H9 (cell line): ENCODE measurements around the gene CCSER1. TPM values are rescaled to one million over a fixed set of nuclear protein-coding genes. Genes with fewer than 3 reads are reported as not detected.

Experiments used
- DNase-seq: peaks from one replicate; pipeline ENCODE4 v3.0.0-alpha.2; 2017
- H2AFZ ChIP-seq: one replicate; pipeline ENCODE4 v1.6.1; 2013; ENCODE audit warnings: mild to moderate bottlenecking, low read length, control low read depth, moderate library complexity
- H2AK5ac ChIP-seq: 2 replicates; pipeline ENCODE4 v1.6.1; 2013; ENCODE audit warnings: low read length, control low read depth, mixed read lengths; ENCODE audit not compliant: insufficient read length
- H2BK120ac ChIP-seq: one replicate; pipeline ENCODE4 v1.6.1; 2013; ENCODE audit warnings: low read depth, mild to moderate bottlenecking, low read length, control low read depth, inconsistent platforms; ENCODE audit not compliant: poor library complexity, severe bottlenecking
- H2BK12ac ChIP-seq: 2 replicates; pipeline ENCODE4 v1.6.1; 2013; ENCODE audit warnings: low read length, control low read depth, mixed read lengths, low read depth; ENCODE audit not compliant: insufficient read length
- H2BK15ac ChIP-seq: 2 replicates; pipeline ENCODE4 v1.6.1; 2013; ENCODE audit warnings: low read depth, low read length, control low read depth
- H2BK20ac ChIP-seq: one replicate; pipeline ENCODE4 v1.6.1; 2013; ENCODE audit warnings: low read depth, mild to moderate bottlenecking, low read length, control low read depth, inconsistent platforms; ENCODE audit not compliant: poor library complexity, severe bottlenecking
- H2BK5ac ChIP-seq: 2 replicates; pipeline ENCODE4 v1.6.1; 2013; ENCODE audit warnings: low read length, control low read depth, mixed read lengths; ENCODE audit not compliant: insufficient read length
- H3K14ac ChIP-seq: 2 replicates; pipeline ENCODE4 v1.6.1; 2013; ENCODE audit warnings: low read length, control low read depth; ENCODE audit not compliant: insufficient read depth
- H3K18ac ChIP-seq: 2 replicates; pipeline ENCODE4 v1.6.1; 2013; ENCODE audit warnings: low read depth, mild to moderate bottlenecking, mixed read lengths, low read length, control low read depth; ENCODE audit not compliant: insufficient read length
- H3K23ac ChIP-seq: 2 replicates; pipeline ENCODE4 v1.6.1; 2013; ENCODE audit warnings: low read length, control low read depth, mixed read lengths, low read depth; ENCODE audit not compliant: insufficient read length
- H3K23me2 ChIP-seq: 2 replicates; pipeline ENCODE4 v1.6.1; 2013; ENCODE audit warnings: low read depth, mild to moderate bottlenecking, mixed read lengths, low read length, control low read depth; ENCODE audit not compliant: insufficient read length, poor library complexity, severe bottlenecking
- H3K27ac ChIP-seq: 2 replicates; pipeline ENCODE4 v1.5.1; 2013; ENCODE audit warnings: low read length, control low read depth, mixed read lengths, low read depth; ENCODE audit not compliant: insufficient read length
- H3K27me3 ChIP-seq: 2 replicates; pipeline ENCODE4 v1.6.1; 2013; ENCODE audit warnings: low read length, control low read depth, inconsistent platforms; ENCODE audit not compliant: insufficient read depth
- H3K4ac ChIP-seq: 2 replicates; pipeline ENCODE4 v1.6.1; 2013; ENCODE audit warnings: low read depth, mild to moderate bottlenecking, control low read depth, inconsistent platforms, low read length, moderate library complexity
- H3K4me1 ChIP-seq: 2 replicates; pipeline ENCODE4 v1.6.1; 2013; ENCODE audit warnings: low read length, control low read depth, inconsistent platforms; ENCODE audit not compliant: insufficient read depth
- H3K4me2 ChIP-seq: 2 replicates; pipeline ENCODE4 v1.6.1; 2013; ENCODE audit warnings: low read length, control low read depth, mixed read lengths; ENCODE audit not compliant: insufficient read length, insufficient read depth
- H3K56ac ChIP-seq: 2 replicates; pipeline ENCODE4 v1.6.1; 2013; ENCODE audit warnings: low read depth, mild to moderate bottlenecking, mixed read lengths, low read length, control low read depth; ENCODE audit not compliant: insufficient read length
- H3K79me1 ChIP-seq: 2 replicates; pipeline ENCODE4 v1.6.1; 2013; ENCODE audit warnings: low read depth, mild to moderate bottlenecking, moderate library complexity, low read length, control low read depth, inconsistent platforms; ENCODE audit not compliant: insufficient read depth, poor library complexity, severe bottlenecking
- H3K79me2 ChIP-seq: 2 replicates; pipeline ENCODE4 v1.6.1; 2013; ENCODE audit warnings: low read length, control low read depth, inconsistent platforms; ENCODE audit not compliant: insufficient read depth
- H3K9ac ChIP-seq: 2 replicates; pipeline ENCODE4 v1.6.1; 2013; ENCODE audit warnings: low read length, control low read depth, mixed read lengths; ENCODE audit not compliant: insufficient read length; ENCODE audit errors: extremely low read depth
- H3K9me3 ChIP-seq: one replicate; pipeline ENCODE4 v1.6.1; 2013; ENCODE audit warnings: low read depth, low read length, inconsistent platforms; ENCODE audit not compliant: control insufficient read depth
- H3T11ph ChIP-seq: one replicate; pipeline ENCODE4 v1.6.1; 2013; ENCODE audit warnings: mild to moderate bottlenecking, low read length, control low read depth, inconsistent platforms
- H4K20me1 ChIP-seq: one replicate; pipeline ENCODE4 v1.6.1; 2013; ENCODE audit not compliant: control insufficient read depth, insufficient read length, insufficient read depth
- H4K5ac ChIP-seq: 2 replicates; pipeline ENCODE4 v1.6.1; 2013; ENCODE audit warnings: low read depth, mild to moderate bottlenecking, mixed read lengths, low read length, control low read depth; ENCODE audit not compliant: insufficient read length
- H4K8ac ChIP-seq: replicated peaks from 2 replicates; pipeline ENCODE4 v1.6.1; 2013; ENCODE audit warnings: low read length, control low read depth, mixed read lengths, low read depth; ENCODE audit not compliant: insufficient read length
- H4K91ac ChIP-seq: 2 replicates; pipeline ENCODE4 v1.6.1; 2013; ENCODE audit warnings: low read depth, mild to moderate bottlenecking, moderate library complexity, mixed read lengths, low read length, control low read depth; ENCODE audit not compliant: insufficient read length
- H3K27ac Mint-ChIP-seq, 3 experiments: 2 replicates in 2 of 3; 3 replicates in 1 of 3; pipeline ENCODE4 v1.8.0; 2020 to 2021; ENCODE audit warnings: mixed read lengths in 3 of 3, mild to moderate bottlenecking in 1 of 3, moderate library complexity in 1 of 3
- H3K27me3 Mint-ChIP-seq: 2 replicates; pipeline ENCODE4 v1.8.0; 2021; ENCODE audit warnings: low read depth, mild to moderate bottlenecking, moderate library complexity, mixed read lengths
- H3K36me3 Mint-ChIP-seq, 3 experiments: 2 replicates in 2 of 3; 3 replicates in 1 of 3; pipeline ENCODE4 v1.8.0; 2020 to 2021; ENCODE audit warnings: low read depth in 3 of 3, mixed read lengths in 3 of 3; ENCODE audit not compliant: insufficient read depth in 1 of 3
- H3K4me1 Mint-ChIP-seq, 2 experiments: 2 replicates each; pipeline ENCODE4 v1.8.0; 2020; ENCODE audit warnings: mixed read lengths in 2 of 2
- H3K4me3 Mint-ChIP-seq, 2 experiments: 2 replicates in 1 of 2; 3 replicates in 1 of 2; pipeline ENCODE4 v1.8.0; 2020 to 2021; ENCODE audit warnings: mild to moderate bottlenecking in 2 of 2, mixed read lengths in 2 of 2, moderate library complexity in 1 of 2
- H3K9me3 Mint-ChIP-seq, 2 experiments: 2 replicates in 1 of 2; 3 replicates in 1 of 2; pipeline ENCODE4 v1.8.0; 2020; ENCODE audit warnings: mild to moderate bottlenecking in 2 of 2, mixed read lengths in 2 of 2, moderate library complexity in 1 of 2
- WGBS: extraction: QIAGEN DNeasy Blood & Tissue Kit; methylation state at CpG from one replicate; pipeline ENCODE4 v1.1.7; 2013; ENCODE audit warnings: missing lambda C conversion rate, low lambda C conversion rate, mixed read lengths; ENCODE audit not compliant: insufficient read length; ENCODE audit errors: extremely low coverage; 5-methylcytosine and 5-hydroxymethylcytosine counted together
- total RNA-seq: library from RNA; stranded (reverse); gene quantifications from 2 replicates; pipeline ENCODE4 v1.2.1, GENCODE V29; 2021
- TF ChIP-seq, protein P1 (sequence below): fragments of 200-600 bp; sonication (generic); conservative IDR thresholded peaks from 3 replicates; pipeline ENCODE4 v1.8.0; 2021; ENCODE audit warnings: antibody characterized with exemption, mild to moderate bottlenecking

Gene CCSER1
- total RNA-seq, 1 experiment from 2014 or later = 0.37 TPM

DNA sequence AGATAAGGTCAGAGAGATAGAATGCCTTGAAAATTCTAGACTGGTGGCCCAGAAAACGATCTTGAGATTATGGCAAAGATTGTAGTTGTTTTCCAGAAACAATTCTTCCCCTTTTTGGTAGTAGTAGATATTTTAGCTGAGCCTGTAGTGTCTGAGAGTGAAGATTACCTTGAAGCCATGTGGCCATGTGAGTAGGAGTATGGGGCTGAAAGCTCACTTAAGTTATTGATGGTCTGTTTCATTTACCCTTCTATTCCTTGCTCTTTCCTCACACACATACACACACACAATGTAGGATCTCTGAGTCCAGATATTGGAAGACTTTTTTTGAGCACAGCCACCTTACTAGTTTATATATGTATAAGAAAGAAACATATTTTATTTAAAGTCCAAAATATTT lies 1234.9 kb downstream of the CCSER1 start:
- H3K27ac Mint-ChIP-seq = no peak overlapping the region
- no peak for DNase-seq
- H3K9me3 ChIP-seq = no peaks in the 10 kb centered on the region
- no peak overlapping the region for H3K18ac ChIP-seq
- no peak overlapping the region for H3K23ac ChIP-seq
- no peaks in the 10 kb centered on the region for H3K4me1 Mint-ChIP-seq
- no peak overlapping the region for H2AFZ ChIP-seq
- H4K5ac ChIP-seq = no peak overlapping the region
- no peaks in the 10 kb centered on the region for H4K20me1 ChIP-seq
- H3K27ac ChIP-seq = no peak overlapping the region
- peaks cover 0 to 10% (median 8%) of the 10 kb centered on the region in 3 experiments; a peak in 5 of 7 replicates for H3K36me3 Mint-ChIP-seq
- no peak overlapping the region for H3K9ac ChIP-seq
- no peaks in the 10 kb centered on the region for H3K23me2 ChIP-seq
- no peak overlapping the region for H3T11ph ChIP-seq
- no peak overlapping the region for H4K8ac ChIP-seq
- TF ChIP-seq, protein P1, sequence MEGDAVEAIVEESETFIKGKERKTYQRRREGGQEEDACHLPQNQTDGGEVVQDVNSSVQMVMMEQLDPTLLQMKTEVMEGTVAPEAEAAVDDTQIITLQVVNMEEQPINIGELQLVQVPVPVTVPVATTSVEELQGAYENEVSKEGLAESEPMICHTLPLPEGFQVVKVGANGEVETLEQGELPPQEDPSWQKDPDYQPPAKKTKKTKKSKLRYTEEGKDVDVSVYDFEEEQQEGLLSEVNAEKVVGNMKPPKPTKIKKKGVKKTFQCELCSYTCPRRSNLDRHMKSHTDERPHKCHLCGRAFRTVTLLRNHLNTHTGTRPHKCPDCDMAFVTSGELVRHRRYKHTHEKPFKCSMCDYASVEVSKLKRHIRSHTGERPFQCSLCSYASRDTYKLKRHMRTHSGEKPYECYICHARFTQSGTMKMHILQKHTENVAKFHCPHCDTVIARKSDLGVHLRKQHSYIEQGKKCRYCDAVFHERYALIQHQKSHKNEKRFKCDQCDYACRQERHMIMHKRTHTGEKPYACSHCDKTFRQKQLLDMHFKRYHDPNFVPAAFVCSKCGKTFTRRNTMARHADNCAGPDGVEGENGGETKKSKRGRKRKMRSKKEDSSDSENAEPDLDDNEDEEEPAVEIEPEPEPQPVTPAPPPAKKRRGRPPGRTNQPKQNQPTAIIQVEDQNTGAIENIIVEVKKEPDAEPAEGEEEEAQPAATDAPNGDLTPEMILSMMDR = no peak
- H3K4me1 ChIP-seq = no peaks in the 10 kb centered on the region
- no peak overlapping the region for H2BK5ac ChIP-seq
- H3K27me3 Mint-ChIP-seq = no peaks in the 10 kb centered on the region
- no peak overlapping the region for H3K56ac ChIP-seq
- H2BK20ac ChIP-seq = no peak overlapping the region
- H2BK120ac ChIP-seq = no peak overlapping the region
- no peaks in the 10 kb centered on the region for H3K79me1 ChIP-seq
- H3K4ac ChIP-seq = no peak overlapping the region
- no CpG with 5 or more reads among the region's 1 CpG for WGBS
- no peak overlapping the region for H3K4me2 ChIP-seq
- peaks cover 8 to 12% of the 10 kb centered on the region in 2 experiments for H3K9me3 Mint-ChIP-seq
- H4K91ac ChIP-seq = no peak overlapping the region
- H2BK12ac ChIP-seq = no peak overlapping the region
- H2BK15ac ChIP-seq = no peak overlapping the region
- H3K14ac ChIP-seq = no peak overlapping the region
- no peaks in the 10 kb centered on the region for H3K79me2 ChIP-seq
- H2AK5ac ChIP-seq = no peak overlapping the region
- no peak overlapping the region for H3K4me3 Mint-ChIP-seq
- no peaks in the 10 kb centered on the region for H3K27me3 ChIP-seq
